Measurements from ENCODE around the gene AAR2.

The AAR2 gene

DNA sequence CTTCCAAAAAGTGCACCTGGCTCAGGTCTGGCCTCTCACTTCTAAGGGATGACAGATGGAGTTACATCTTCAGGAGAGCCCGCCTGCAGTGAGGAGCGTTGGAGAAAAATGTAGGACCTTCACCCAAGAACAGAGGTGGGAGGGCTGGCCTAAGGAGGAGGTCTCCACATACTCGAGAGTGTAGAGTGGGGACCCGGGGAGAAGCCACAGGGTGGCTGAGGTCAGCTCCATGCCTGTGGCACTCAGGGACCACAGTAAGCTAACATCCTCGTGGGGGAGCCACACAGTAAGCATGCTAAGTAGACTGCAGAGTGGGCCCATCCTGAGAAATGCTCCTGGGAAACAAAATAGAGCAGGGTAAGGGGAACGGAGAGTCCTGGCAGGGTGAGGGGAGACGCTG is 24.0 kb downstream of the AAR2 start:
- no peak for DNase-seq (ENCODE audit: low read depth in 2 of 2)

- DNase-seq (ENCODE audit: low read depth in 2 of 2), result no peak
Measured at GRCh38 chr20:36261389-36262105, 25.3 kb downstream of the AAR2 start.

DNA sequence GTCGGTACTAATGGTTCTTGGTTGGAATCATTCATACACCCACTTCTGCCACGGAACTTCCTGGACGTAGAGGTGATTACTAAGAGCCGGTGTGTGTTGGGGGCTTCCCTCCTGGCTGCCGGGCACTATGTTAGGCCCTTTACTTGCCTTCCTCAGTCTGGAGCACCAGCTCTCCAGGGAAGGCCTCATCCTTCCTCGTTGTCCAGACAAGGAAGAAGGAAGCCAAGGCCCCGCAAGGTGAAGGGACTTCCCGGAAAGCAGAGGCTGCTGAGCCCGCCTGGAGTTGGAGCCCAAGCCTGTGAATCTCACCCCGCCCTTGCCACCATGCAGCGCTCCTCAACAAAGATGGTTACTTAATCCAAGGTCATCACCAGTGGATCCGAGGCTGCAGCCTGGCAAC is 26.2 kb downstream of the AAR2 start:
- no peak for DNase-seq (ENCODE audit: low read depth in 2 of 2)

DNA sequence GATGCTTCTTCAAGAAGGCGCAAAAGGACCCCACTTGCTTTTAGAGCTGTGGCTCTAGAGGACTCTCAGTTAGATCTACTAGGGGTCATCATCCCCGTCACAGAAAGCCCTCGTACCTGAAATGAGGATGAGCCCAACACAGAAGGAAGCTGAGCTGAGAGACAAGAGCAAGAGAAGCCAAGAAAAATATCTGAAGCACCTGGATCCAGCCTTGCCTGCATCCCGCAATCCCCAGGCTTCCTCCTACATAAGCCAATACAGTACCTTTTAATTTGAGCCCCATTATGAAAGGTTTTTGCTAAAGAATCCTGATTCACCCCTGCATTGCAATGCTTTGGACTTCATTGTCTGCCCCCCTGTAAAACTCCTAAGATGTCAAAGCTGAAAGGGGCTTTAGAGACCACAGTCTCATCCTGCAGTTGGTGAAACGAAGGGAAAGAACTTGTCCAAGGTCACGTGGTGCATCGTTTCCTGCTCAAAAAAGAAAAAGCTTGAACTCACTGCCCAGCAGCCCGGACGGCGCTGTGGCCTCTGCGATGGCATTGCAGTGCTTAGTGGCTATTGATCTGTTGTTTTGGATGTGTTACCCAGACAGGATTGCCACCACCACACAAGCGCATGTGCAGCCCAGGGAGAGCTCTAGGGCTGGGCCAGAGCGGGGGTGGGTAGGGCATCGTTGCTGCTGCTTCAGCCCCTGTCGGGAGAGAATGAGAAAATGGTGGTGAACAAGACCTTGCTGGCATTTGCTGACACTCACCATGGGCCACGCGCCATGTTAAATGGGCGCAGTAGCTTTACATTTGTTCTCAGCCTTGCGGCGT is 28.4 kb downstream of the AAR2 start:
- DNase-seq (ENCODE audit: low read depth in 2 of 2), result no peak

DNA sequence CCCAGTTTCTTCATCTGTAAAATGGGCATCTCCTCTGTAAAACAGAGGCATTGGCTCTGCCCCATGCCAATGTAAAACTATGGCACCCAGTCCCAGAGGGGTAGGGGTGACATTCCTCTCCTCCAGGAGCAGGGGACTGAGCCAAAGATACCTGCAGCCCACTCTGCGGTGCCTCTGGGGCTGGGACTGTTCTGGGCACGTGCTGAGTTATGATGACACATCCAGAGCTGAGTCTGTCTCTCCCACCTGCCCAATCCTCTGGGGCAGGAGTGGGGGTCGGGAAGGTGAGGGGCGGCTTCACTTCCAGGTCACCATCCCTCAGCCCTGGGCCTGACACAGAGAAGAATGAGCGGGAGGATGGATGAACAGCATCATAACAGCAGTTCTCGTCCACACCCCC is 29.9 kb downstream of the AAR2 start:
- DNase-seq (ENCODE audit: low read depth in 2 of 2), result no peak

DNA sequence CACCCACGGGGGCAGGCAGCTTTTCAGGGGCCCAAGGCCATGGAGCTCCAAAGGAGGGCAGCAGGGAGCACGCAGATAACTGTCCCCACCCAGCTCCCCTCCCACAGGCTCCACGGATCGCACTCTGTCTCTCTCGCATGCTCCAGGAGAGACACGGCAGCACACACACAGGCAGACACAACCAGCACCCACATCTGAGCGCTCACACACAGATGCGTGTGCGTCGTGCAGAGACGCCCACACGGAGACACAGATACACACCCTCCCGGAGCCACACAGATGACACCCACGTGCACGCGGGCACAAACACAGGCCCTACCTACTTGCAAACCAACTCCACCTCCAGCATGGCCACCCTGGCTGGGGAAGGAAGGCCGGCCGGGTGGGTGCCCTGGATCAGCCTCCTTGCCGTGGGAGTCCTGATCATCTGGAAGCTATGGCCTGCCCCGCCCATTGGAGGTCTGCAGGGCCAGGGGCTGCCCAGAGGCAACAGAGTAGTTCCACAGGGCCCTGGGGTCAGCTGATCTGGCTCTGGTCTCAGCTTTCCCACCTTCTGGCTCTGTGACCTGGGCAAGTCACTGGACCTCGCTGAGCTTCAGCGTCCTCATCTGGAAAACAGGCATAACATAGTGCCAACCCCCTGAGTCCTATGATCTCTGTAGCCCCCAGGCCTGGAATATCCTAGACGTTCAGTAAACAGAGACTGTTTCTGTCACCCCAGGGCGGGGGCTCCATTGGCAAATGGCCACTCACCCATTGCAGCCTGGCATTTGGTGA is 31.5 kb downstream of the AAR2 start:
- no peak for DNase-seq (ENCODE audit: low read depth in 2 of 2)

DNA sequence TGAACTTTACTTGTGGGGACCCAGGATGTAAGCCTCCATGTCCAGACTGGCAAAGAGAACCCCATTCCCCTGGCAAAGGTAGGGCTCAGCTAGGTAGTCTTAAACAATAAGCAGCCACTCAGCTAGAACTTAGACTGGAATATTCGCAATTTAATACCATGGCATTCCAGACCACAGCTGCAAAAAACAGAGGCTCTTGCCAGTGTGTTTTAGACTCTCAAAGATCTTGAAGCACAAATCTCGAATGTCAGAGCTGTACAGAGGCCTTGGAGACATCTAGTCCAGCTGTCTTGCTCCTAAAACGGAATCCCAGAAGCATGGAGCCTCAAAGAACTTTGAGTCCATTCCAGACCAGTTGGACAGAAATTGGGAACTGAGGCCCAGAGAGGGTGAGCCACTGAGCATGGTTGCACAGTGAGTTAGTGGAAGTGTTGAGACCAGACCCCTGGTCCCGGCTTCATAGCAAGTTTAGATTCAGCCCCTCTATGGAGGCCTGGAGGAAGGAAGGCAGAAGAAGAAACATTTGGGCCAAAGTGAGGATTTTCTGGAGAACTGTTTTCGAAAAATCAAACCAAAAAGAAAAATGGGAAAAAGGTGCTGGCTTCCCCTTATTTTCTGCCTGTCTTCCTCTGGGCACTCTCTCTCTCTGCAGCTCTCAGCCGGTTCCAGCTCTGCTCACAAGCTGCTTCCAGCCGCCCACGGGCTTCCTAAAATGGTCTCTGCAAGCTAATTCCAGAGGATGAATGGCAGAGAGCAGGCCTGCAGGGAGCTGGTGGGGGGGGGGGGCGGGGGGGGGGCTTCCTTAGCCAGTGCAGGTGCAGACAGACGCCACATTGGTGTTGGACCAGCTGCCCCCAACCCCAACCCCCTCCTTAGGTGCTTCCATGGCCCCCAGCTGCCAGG is 32.4 kb downstream of the AAR2 start:
- no peak for DNase-seq (ENCODE audit: low read depth in 2 of 2)

DNA sequence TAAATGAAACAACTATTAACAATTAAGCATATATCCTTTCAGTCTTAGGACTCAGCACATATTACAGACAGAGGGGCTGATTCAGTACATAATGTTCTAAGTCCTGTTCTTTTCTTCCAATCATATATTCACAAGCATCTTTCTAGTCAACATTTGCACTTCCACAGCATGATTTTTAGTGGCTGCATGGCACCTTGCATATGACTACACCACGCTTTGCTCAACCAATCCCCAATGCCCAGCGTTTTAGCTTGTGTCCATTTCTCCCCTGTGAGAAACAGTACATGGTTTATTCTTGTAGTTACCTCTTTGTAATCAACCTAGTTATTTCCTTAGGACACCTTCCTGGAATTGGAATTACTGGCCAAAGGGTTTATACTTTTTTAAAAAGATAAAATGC is 33.2 kb downstream of the AAR2 start:
- DNase-seq (ENCODE audit: low read depth in 2 of 2), result no peak

DNA sequence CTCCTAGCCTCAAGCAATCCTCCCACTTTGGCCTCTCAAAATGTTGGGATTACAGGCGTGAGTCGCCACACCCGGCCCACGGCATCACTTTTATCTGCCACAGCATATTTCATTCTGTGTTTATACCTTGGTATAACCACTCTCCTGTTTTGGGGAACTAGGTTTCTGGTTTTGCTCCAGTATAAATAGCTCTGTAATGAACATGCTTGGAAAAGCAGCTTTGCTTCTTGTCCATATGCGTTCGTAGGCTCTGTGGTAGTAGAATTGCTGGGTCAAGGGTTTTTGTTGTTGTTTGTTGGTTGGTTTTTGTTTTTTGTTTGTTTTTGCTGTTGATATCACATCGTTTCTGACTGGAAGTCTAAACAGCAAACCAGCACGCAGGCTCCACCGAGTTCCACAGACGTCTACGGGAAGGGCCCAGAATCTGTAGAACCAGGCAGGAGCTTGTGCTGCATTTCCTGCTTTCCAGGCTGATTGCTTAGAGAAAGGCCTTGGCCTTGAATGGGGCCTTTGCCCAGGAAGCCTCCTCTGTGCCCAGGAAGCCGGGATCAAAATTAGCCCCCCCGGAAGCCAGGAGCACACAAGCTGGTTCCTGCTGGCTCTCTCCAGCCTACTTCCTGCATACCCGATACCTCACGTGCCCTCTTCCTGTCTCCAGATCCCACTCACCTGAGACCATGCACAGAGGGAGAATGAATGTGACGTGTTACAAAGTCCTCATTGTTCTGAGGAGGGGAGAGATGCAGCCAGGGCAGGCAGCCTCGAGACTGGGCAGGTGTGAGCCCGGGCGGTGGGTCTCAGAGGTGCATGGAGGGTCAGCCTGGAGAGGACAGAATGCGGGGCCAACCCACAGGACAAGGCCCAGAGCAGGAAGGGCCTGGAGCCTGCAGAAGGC is 34.7 kb downstream of the AAR2 start:
- no peak for DNase-seq (ENCODE audit: low read depth in 2 of 2)

DNA sequence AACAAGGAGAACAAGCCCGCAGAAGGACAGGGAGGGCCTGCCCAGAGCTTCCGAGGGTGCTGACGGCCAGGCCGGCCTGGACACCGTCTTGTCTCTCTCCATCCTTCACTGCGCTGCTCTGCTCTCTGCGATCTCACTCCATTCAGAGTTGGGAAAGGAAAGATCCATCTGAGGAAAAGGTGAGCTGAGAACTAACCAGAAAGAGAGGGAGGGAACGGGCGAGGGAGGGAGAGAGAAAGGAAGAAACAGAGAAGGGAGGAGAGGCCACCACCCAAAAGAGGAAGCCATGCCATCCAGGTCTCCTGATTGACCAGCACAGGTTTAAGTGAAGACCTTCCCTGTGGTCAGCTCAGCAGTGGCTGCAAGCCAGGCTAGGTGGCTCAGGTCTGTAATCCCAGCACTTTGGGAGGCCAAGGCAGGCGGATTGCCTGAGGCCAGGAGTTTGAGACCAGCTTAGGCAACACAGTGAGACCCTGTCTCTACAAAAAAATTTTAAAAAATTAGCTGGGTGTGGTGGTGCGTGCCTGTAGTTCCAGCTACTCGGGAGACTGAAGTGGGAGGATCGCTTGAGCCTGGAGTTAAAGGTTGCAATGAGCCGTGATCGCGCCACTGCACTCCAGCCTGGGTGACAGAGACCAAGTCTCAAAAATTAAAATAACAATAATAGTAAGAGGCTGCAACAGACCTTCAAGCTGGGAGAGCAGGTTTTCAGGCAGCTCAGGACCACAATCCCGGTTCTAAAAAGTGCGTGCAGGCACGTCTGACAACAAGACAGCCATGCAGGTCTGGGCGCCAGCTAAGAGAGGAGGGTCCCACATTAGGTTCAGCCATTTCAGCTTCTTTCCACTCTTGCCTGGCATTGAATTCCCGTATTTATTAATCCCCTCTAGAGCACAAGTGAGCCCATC is 35.6 kb downstream of the AAR2 start:
- no peak for DNase-seq (ENCODE audit: low read depth in 2 of 2)

DNA sequence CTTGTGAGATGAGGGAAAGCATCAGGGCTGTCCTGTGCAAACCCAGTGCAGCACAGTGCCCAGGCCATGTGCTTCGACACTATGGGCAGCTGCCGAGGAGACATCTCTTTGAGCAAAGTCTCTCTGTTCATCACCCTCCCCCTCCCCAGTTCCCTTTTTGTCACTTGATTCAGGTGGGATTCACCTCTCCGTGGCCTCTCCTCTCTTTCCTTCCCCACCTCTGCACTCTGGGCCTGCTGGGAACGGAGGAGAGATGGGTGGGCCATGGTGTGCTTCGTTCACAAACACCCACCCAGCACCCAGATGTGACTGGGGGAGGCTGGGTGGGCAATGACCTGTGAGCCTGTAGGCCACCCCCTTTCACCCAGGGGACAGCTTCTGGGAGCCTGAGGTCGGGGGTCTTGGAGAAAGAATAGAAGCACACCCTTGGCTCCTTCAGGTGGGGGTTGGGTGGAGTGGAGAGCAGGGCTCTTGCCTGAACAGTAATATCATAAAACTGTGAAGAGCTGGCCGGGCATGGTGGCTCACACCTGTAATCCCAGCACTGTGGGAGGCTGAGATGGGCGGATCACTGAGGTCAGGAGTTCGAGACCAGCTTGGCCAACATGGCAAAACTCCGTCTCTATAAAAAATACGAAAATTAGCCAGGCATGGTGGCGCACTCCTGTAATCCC is 36.4 kb downstream of the AAR2 start:
- DNase-seq (ENCODE audit: low read depth in 2 of 2), result no peak

DNA sequence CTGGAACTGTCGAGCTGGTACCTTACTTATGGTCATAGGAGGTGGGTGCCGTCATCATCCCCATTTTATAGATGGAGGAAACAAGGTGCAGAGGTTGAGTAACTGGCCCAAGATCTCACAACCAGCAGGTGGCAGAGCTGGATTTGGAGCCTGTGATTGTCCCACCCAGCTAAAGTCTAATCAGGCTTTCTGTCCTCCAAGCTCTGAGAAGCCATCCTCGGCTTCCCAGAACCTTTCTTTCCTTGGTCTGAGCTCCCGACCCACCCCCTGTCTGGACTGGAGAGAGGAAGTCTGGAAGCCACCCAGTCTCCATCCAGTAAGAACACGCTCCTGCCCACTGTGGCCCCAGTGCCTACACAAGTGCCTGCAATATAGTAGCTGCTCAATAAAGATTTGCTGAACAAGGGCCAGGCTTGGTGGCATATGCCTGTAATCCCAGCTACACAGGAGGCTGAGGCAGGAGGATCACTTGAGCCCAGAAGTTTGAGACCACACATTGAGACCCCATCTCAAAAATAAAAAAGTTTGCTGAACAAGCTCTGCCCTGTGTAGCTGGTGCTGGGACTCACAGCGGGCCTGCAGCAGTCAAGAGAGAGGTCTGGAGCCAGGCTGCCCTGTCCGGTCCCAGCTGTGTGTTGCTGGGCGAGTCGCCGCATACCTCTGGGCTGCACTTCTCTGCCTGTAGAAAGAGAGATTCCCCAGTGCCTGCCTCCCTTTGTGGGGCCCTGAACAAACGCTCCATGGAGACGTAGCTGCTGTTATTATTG is 37.3 kb downstream of the AAR2 start:
- no peak for DNase-seq (ENCODE audit: low read depth in 2 of 2)

GRCh38 chr20:36274181-36274841 is 38.0 kb downstream of the AAR2 start:
- no peak for DNase-seq (ENCODE audit: low read depth in 2 of 2)

DNA sequence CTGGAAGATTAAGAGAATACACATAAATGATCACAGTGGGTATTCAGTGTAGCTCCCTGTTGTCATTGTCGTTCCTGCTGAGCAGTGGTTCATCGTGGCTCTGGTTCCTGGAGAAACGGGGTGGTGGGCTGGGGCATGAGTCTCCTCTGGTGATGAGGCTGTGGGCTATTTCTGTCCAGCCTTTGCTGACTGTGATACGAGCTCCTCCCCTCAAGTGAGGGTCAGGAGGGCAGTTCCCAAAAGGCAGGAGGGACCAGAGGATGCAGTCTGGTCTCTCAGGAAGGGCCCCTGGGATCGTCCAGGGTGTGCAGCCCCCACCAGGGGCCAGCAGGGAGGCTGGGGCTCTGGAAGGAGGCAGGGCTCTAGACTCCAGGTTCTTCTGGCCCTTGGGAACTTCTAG is 38.7 kb downstream of the AAR2 start:
- DNase-seq (ENCODE audit: low read depth in 2 of 2), result no peak

- DNase-seq (ENCODE audit: low read depth in 2 of 2), result no peak
Measured at GRCh38 chr20:36275441-36276189, 39.3 kb downstream of the AAR2 start.

DNA sequence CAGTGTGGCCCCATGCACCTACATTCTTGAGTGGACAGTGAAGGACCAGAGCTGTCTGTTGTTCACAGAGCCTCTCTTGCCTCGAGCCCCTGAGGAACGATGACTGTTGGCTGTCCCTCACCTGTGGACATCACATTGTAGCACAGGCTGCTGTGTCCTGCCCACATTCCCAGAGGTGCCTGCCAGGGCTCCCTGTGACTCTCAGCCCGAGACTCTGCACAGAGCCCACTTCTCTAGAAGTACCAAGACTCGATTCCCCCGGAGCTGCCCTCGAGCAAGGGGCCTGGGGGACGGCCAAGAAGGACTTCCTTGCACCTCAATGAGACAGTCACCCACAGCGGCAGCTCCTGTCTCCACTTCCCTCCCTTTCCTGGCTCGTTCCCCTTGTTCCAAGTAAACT is 41.3 kb downstream of the AAR2 start:
- no peak for DNase-seq (ENCODE audit: low read depth in 2 of 2)

GRCh38 chr20:36279362-36279761 is 43.1 kb downstream of the AAR2 start:
- DNase-seq (ENCODE audit: low read depth in 2 of 2), result no peak
